Endometrial microvascular endothelial cells (primary cell): ENCODE measurements around the gene TESK1. TPM values are rescaled to one million over a fixed set of nuclear protein-coding genes. Genes with fewer than 3 reads are reported as not detected.
"Not testable (repeated sequence)": the region's sequence is repeated elsewhere in the genome, so short reads cannot be mapped to it uniquely, and the experiment has no call there.

Source experiments
- in situ Hi-C: cut with HindIII; loops from 2 replicates; pipeline ENCODE4 v1.10.0; 2017; ENCODE audit warnings: low sequenced_read_pairs, low pct_unique_long_range_greater_than_20kb; ENCODE audit errors: inconsistent ontology term
- total RNA-seq: library from RNA; depleted of rRNA; stranded (reverse); fragments of >200 nt; gene quantifications from one replicate; pipeline ENCODE4 v1.2.3, GENCODE V29; 2015; ENCODE audit errors: inconsistent ontology term

TESK1 gene
- total RNA-seq, 1 donor from 2014 or later = 12.9 TPM

DNA sequence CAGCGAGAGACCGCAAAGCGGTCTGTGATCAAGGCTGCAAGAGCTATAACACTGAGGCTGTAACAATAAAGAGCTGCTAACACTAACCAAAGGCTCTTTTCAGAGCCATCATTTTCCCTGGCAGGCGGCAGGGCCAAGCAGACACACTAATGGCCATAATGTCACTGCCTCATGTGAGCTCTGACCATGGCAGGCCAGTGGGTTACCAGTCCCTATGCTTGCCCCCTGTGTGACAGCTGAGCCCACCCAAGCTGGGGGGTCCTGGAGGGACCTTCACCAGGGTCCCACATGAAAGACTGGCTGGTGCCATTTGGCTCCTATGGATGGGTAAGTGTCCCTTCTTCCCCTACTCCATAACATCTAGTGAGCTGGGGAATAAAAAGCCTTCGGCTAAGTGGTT is 29.6 kb upstream of the TESK1 start:
- in situ Hi-C loops = no loop called here

GRCh38 chr9:35577486-35577885 is 27.6 kb upstream of the TESK1 start:
- in situ Hi-C loops = no loop called here

GRCh38 chr9:35579130-35579529 is 25.9 kb upstream of the TESK1 start:
- in situ Hi-C loops = no loop called here

DNA sequence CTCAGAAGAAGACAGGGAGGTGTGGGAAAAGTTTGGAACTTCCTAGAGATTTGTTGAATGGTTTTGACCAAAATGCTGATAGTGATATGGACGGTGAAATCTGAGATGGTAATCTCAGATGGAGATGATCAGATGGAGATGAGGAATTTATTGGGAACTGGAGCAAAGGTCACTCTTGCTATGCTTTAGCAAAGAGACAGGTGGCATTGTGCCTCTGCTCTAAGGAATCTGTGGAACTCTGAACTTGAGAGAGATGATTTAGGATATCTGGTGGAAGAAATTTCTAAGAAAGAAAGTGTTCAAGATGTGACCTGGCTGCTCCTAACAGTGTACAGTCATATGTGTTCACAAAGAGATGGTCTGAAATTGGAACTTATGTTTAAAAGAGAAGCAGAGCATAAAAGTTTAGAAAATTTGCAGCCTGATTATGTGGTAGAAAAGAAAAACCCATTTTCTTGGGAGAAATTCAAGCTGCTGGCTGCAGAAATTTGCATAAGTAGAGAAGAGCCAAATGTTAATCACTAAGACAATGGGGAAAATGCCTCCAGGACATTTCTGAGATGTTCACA is 25.3 kb upstream of the TESK1 start:
- in situ Hi-C loops = not testable (repeated sequence)

DNA sequence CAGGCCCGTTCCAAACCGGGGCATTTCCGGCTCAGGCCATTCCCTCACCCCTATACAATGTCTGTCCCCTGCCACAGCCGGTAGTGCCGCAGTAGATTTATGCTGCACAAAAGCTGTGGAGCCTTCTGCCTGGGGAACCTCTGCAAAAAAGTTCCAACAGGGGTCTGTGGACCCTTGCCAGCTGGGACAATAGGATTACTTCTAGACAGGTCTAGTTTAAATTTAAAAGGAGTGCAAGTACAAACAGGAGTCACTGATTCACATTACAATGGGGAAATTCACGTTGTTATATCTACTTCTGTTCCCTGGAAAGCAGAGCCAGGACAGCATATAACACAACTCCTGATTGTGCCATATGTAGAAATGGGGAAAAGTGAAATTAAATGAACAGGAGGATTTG is 21.5 kb upstream of the TESK1 start:
- in situ Hi-C loops = not testable (repeated sequence)

DNA sequence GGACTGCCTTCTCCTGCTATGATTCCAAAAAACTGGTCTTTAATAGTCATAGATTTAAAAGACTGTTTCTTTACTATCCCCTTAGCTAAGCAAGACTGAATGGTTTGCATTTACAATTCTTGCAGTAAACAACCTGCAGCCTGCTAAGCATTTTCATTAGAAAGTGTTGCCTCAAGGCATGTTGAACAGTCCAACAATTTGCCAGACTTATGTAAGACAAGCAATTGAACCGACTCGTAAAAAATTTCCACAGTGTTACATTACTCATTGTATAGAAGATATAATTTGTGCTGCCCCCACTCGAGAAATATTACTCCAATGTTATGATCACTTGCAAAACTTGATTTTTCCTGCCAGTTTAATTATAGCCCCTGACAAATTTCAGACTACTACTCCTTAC is 20.4 kb upstream of the TESK1 start:
- in situ Hi-C loops = not testable (repeated sequence)

- in situ Hi-C loops = not testable (repeated sequence)
Measured at GRCh38 chr9:35588506-35588905, 16.6 kb upstream of the TESK1 start.

- in situ Hi-C loops = no loop called here
Measured at GRCh38 chr9:35593581-35593980, 11.5 kb upstream of the TESK1 start.

GRCh38 chr9:35594471-35594870 is 10.6 kb upstream of the TESK1 start:
- in situ Hi-C loops = no loop called here

DNA sequence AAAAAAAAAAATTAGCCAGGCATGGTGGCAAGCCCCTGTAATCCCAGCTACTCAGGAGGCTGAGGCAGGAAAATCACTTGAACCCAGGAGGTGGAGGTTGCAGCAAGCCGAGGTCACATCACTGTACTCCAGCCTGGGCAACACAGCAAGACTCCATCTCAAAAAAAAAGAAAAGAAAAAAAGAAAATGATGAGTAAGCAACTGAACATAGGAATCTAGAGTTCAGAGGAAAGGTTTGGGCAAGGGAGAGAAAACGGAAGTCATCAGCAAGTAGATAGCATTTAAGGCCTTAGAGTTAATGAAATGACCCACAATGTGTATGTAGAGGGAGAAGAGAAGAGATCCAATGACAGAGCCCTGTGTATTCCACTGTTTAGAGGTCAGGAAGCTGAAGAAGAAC is 8.2 kb upstream of the TESK1 start:
- in situ Hi-C loops = not testable (repeated sequence)

DNA sequence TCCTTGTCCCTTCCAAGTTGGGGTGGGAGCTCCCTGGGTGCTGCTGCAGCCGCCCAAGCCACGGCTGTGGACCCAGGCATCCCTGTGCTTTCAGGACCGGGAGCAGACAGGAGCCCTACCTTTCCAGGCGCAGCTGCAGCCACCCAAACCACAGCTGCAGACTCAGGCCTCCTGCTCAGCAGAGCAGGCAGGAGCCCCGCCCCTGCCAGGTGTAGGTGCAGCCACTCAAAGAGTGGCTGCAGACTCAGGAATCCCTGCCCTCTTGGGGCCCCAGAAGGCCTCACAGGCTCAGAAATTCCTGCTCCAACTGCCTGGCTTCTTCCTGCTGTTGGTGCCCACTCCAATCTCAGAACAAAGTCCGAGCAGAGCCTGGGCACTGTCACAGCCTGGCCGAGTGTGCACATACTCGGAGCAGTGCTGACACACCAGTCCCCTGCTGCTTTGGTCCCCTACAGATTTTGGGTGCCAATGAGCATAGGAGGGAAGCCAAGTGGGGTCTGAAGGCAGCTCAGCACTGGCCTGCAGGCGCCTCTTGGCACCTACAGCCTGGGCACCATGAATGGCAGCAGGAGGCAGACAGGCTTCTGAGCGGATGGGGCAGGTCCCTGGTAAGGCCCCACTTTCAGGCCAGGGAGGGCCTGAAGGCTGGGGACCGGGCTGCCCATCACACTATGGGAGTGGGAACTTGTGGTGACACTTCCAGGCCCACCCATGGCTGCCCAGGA is 6.0 kb upstream of the TESK1 start:
- in situ Hi-C loops = no loop called here

GRCh38 chr9:35599763-35600604 is 5.1 kb upstream of the TESK1 start:
- in situ Hi-C loops = no loop called here

DNA sequence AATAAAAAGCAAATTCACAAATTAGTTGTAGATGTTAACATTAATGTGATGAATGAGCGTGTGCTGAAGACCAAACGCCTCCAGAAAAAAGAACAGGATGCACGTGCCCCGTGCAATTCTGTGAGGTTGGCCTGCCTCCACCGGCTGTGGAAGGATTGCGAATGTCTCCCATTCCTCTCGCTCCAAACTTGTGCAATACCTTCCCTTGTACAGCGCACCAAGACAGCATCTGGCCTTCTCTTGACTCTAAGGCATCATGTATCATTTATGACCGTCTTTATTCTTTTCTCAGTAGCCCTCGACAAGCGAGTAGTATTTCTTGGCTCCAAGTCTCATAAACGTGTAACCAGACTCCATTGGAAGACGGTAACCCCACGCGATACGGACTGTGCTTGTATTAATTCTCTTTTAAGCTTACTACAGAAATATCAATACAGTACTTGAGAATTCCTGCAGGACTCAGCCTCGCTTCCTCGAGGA is 1.5 kb upstream of the TESK1 start:
- in situ Hi-C loops = no loop called here

DNA sequence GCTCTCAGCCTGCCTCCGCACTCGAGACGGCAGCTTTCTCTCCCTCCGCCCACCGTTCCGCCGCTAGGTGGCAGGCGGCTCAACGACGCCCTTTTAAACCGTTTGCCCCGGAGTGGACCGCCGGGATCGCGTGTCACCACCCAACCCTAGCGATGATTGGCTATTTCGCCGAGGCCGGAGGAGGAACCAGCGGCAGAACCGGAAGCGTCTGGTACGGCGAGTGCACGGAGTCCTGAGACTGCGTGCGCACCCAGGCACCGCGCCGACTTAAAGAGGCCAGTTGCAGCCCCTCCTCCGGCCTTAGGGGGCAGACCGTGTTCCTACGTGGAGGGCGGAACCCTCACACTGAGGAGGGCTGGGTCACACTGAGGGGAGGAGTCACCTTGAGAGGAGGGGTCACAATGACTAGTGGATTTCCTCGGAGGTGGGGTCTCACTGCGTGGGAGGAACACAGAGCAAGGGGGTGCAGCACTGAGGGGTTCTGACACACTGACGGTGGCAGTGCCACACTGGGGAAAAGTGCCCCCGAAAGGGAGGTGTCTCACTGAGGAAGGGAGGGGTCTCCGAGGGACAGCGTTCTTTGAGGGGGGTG is 980 bp upstream of the TESK1 start:
- in situ Hi-C loops = no loop called here

DNA sequence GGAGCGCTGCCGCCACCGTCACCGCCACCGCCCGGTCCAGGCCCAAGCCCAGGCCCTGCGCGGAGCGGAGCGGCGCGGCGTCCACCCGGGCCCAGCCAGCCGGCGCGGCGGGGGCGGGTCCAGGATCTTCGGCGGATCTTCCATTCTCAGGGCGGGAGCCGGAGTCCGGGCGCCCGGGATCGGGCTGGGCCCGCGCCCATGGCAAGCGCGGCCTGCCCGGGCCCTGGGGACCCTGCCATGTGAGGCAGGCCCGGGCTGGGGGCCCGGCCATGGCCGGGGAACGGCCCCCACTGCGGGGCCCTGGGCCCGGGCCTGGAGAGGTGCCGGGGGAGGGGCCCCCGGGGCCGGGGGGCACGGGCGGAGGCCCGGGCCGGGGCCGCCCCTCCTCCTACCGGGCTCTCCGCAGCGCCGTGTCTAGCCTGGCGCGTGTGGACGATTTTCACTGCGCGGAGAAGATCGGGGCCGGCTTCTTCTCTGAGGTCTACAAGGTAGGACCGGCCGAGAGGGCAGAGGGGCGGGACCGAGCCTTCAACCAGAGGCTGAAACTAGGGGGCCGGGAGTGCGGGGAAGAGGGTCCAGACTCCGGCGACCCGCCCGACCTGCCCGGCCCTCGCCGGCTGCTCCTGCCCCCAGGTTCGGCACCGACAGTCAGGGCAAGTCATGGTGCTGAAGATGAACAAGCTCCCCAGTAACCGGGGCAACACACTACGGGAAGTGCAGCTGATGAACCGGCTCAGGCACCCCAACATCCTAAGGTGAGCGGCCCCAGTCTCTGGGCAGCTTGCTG is 482 bp downstream of the TESK1 start:
- in situ Hi-C loops = no loop called here

DNA sequence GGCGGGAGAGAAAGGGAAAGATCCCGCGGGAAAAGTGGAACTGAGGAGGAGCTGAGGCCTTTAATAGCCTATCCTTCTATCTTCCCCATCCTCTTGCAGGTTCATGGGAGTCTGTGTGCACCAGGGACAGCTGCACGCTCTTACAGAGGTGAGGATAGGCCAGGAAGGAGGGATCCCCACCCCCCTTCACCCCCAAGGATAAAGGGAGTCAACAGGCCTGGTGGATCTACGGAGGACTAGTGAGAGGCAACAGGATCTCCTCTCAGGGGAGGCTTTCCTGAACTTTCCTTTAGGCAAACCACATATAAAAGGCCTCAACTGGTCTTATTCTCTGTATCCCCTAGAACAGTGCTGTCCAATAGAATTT is 1.1 kb downstream of the TESK1 start:
- in situ Hi-C loops = no loop called here

GRCh38 chr9:35606726-35607125 is 1.7 kb downstream of the TESK1 start:
- in situ Hi-C loops = no loop called here

DNA sequence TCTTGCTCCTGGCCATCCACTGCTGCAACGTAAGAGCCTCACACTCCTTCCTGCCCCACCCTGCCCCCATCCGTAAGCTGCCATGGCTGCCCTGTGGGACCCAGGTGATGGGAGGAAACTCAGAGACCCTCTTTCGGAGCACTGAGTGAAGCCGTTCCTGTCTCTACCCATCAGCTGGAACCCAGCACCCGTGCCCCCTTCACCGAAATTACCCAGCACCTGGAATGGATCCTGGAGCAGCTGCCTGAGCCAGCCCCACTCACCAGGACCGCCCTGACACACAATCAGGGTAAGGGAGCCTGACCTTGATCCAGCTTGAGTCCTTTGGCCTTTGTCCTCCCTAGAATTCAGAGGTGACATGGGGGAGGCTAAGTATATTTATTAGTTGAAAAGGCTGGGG is 3.2 kb downstream of the TESK1 start:
- in situ Hi-C loops = no loop called here
